OCI-LY3 (cell line): ENCODE measurements around the gene PELI1.

ENCODE experiments used
- H2AFZ ChIP-seq: fragments of 200-600, 300-600 bp; shearing (Covaris generic); 2 replicates; pipeline ENCODE4 v1.6.0; 2014; ENCODE audit warnings: antibody characterized with exemption, low read depth, low read length
- H3K27ac ChIP-seq: fragments of 200-600, 300-600 bp; sonication (generic); 2 replicates; pipeline ENCODE4 v1.5.1; 2014; ENCODE audit warnings: mild to moderate bottlenecking, low read length, moderate library complexity, mixed read lengths
- H3K27me3 ChIP-seq: fragments of 200-600, 300-600 bp; sonication (generic); 2 replicates; pipeline ENCODE4 v1.6.1; 2014; ENCODE audit warnings: low read depth, low read length, mixed read lengths
- H3K36me3 ChIP-seq: fragments of 200-600, 300-600 bp; sonication (generic); replicated peaks from 2 replicates; pipeline ENCODE3; 2014; ENCODE audit warnings: low read depth, low read length, mixed read lengths
- H3K4me1 ChIP-seq: fragments of 300-600, 200-600 bp; sonication (generic); 2 replicates; pipeline ENCODE4 v1.6.1; 2014; ENCODE audit warnings: low read length, mixed read lengths
- H3K4me2 ChIP-seq: fragments of 200-600, 300-600 bp; sonication (generic); 2 replicates; pipeline ENCODE4 v1.6.1; 2014; ENCODE audit warnings: low read length, mixed read lengths
- H3K4me3 ChIP-seq: fragments of 300-600, 200-600 bp; sonication (generic); 2 replicates; pipeline ENCODE4 v1.5.1; 2014; ENCODE audit warnings: antibody characterized with exemption, mild to moderate bottlenecking, low read length, moderate library complexity
- H3K79me2 ChIP-seq: fragments of 300-600, 200-600 bp; shearing (Covaris generic); 2 replicates; pipeline ENCODE4 v1.6.1; 2014; ENCODE audit warnings: mild to moderate bottlenecking, low read length, mixed read lengths
- H3K9ac ChIP-seq: fragments of 300-600, 200-600 bp; shearing (Covaris generic); 2 replicates; pipeline ENCODE4 v1.6.0; 2014; ENCODE audit warnings: mild to moderate bottlenecking, low read length, moderate library complexity
- H3K9me3 ChIP-seq: fragments of 200-600, 300-600 bp; shearing (Covaris generic); 2 replicates; pipeline ENCODE4 v1.6.1; 2014; ENCODE audit warnings: low read length, mixed read lengths; ENCODE audit not compliant: insufficient read depth
- H4K20me1 ChIP-seq: fragments of 200-600, 300-600 bp; sonication (generic); 2 replicates; pipeline ENCODE4 v1.6.1; 2016; ENCODE audit warnings: low read length, mixed read lengths; ENCODE audit not compliant: insufficient read depth
- CTCF ChIP-seq: fragments of 200-600, 300-600 bp; sonication (generic); IDR thresholded peaks from 2 replicates; pipeline ENCODE4 v1.5.1; 2014; ENCODE audit warnings: antibody characterized with exemption, low read length, low read depth
- EZH2phosphoT487 ChIP-seq: fragments of 200-600 bp; shearing (Covaris generic); IDR thresholded peaks from 2 replicates; pipeline ENCODE4 v1.6.1; 2018; ENCODE audit warnings: antibody characterized with exemption, mixed run types, low read depth

The PELI1 gene

GRCh38 chr2:64177315-64177714 is 33.1 kb upstream of the PELI1 start:
- Histone ChIP-seq H3K36me3 (no peaks in the 10 kb centered on the region), H2AFZ (no peak overlapping the region), H3K79me2 (no peaks in the 10 kb centered on the region), H3K9me3 (no peaks in the 10 kb centered on the region), H3K4me2 (no peak overlapping the region), H3K9ac (no peak overlapping the region), H4K20me1 (no peaks in the 10 kb centered on the region), H3K4me1 (peaks cover 13% of the 10 kb centered on the region), H3K27me3 (no peaks in the 10 kb centered on the region), H3K4me3 (no peak overlapping the region), H3K27ac (no peak overlapping the region)
- TF ChIP-seq CTCF, result no peak
- TF ChIP-seq EZH2phosphoT487, result no peak

GRCh38 chr2:64175419-64176197 is 31.4 kb upstream of the PELI1 start:
- TF ChIP-seq EZH2phosphoT487, result no peak
- TF ChIP-seq CTCF, result peak; percentile 19; the same call in 1 of the 2 replicates
- no peak overlapping the region for H3K27ac ChIP-seq
- H4K20me1 ChIP-seq, result no peaks in the 10 kb centered on the region
- H3K4me2 ChIP-seq, result no peak overlapping the region
- no peaks in the 10 kb centered on the region for H3K79me2 ChIP-seq
- peaks cover 13% of the 10 kb centered on the region for H3K4me1 ChIP-seq
- no peak overlapping the region for H3K9ac ChIP-seq
- H3K27me3 ChIP-seq, result no peaks in the 10 kb centered on the region
- H3K4me3 ChIP-seq, result no peak overlapping the region
- no peaks in the 10 kb centered on the region for H3K9me3 ChIP-seq
- H3K36me3 ChIP-seq, result no peaks in the 10 kb centered on the region
- H2AFZ ChIP-seq, result no peak overlapping the region

GRCh38 chr2:64173156-64174135 is 29.2 kb upstream of the PELI1 start:
- no peak overlapping the region for H2AFZ ChIP-seq
- H3K4me1 ChIP-seq, result peaks cover 17% of the 10 kb centered on the region
- no peaks in the 10 kb centered on the region for H3K27me3 ChIP-seq
- no peak for TF ChIP-seq EZH2phosphoT487
- TF ChIP-seq CTCF, result no peak
- no peaks in the 10 kb centered on the region for H3K36me3 ChIP-seq
- no peaks in the 10 kb centered on the region for H3K79me2 ChIP-seq
- H3K9me3 ChIP-seq, result no peaks in the 10 kb centered on the region
- no peak overlapping the region for H3K4me2 ChIP-seq
- no peak overlapping the region for H3K4me3 ChIP-seq
- H3K27ac ChIP-seq, result no peak overlapping the region
- no peak overlapping the region for H3K9ac ChIP-seq
- no peaks in the 10 kb centered on the region for H4K20me1 ChIP-seq

- H3K36me3 ChIP-seq, result no peaks in the 10 kb centered on the region
- no peak overlapping the region for H3K27ac ChIP-seq
- no peaks in the 10 kb centered on the region for H3K9me3 ChIP-seq
- no peak overlapping the region for H3K9ac ChIP-seq
- H2AFZ ChIP-seq, result no peak overlapping the region
- TF ChIP-seq EZH2phosphoT487 (no peak), CTCF (no peak)
- peaks cover 42% of the 10 kb centered on the region for H3K4me1 ChIP-seq
- H3K79me2 ChIP-seq, result no peaks in the 10 kb centered on the region
- H3K4me3 ChIP-seq, result no peak overlapping the region
- H4K20me1 ChIP-seq, result no peaks in the 10 kb centered on the region
- H3K4me2 ChIP-seq, result 0 out of 2 replicates have a peak overlapping the region, but pooled peaks have one; percentile 34
- no peaks in the 10 kb centered on the region for H3K27me3 ChIP-seq
These were observed 24.5 kb upstream of the PELI1 start for GRCh38 chr2:64168756-64169155.
